ENCODE data around the gene CD209.

DNA sequence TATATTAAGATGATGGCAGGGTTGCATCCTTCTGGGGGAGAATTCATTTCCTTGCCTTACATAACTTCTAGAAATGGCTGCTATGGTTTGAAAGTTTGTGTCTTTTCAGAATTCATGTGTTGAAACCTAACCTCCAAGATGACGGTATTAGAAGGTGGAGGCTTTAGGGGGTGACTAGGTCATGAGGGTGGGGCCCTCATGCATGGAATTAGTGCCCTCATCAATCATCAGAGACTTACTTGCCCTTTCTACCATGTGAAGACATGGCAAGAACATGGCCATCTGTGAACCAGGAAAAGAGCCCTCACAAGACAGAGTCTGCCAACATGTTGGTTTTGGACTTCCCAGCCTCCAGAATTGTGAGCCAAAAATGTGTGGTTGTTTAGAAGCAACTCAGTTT, 30.6 kb downstream of the CD209 start:
- no peak for TF ChIP-seq RARB (CRISPR knock-in tag; IDR thresholded peaks at IDR 0.05)
- TF ChIP-seq ZC3H10 (CRISPR knock-in tag; IDR thresholded peaks at IDR 0.05), result no peak
- TF ChIP-seq, protein P1, sequence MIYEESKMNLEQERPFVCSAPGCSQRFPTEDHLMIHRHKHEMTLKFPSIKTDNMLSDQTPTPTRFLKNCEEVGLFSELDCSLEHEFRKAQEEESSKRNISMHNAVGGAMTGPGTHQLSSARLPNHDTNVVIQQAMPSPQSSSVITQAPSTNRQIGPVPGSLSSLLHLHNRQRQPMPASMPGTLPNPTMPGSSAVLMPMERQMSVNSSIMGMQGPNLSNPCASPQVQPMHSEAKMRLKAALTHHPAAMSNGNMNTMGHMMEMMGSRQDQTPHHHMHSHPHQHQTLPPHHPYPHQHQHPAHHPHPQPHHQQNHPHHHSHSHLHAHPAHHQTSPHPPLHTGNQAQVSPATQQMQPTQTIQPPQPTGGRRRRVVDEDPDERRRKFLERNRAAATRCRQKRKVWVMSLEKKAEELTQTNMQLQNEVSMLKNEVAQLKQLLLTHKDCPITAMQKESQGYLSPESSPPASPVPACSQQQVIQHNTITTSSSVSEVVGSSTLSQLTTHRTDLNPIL (CRISPR knock-in tag; IDR thresholded peaks at IDR 0.05; ENCODE audit: low read depth), result no peak
- TF ChIP-seq, protein P2, sequence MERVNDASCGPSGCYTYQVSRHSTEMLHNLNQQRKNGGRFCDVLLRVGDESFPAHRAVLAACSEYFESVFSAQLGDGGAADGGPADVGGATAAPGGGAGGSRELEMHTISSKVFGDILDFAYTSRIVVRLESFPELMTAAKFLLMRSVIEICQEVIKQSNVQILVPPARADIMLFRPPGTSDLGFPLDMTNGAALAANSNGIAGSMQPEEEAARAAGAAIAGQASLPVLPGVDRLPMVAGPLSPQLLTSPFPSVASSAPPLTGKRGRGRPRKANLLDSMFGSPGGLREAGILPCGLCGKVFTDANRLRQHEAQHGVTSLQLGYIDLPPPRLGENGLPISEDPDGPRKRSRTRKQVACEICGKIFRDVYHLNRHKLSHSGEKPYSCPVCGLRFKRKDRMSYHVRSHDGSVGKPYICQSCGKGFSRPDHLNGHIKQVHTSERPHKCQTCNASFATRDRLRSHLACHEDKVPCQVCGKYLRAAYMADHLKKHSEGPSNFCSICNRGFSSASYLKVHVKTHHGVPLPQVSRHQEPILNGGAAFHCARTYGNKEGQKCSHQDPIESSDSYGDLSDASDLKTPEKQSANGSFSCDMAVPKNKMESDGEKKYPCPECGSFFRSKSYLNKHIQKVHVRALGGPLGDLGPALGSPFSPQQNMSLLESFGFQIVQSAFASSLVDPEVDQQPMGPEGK (CRISPR knock-in tag; IDR thresholded peaks at IDR 0.05; ENCODE audit: borderline replicate concordance), result no peak
- no peak for TF ChIP-seq ZNF565 (CRISPR knock-in tag; conservative IDR thresholded peaks at IDR 0.05; ENCODE audit: low read depth)
- TF ChIP-seq ISL1 (CRISPR knock-in tag; IDR thresholded peaks at IDR 0.05), result no peak
- no peak for TF ChIP-seq ZFP30 (CRISPR knock-in tag; IDR thresholded peaks at IDR 0.05)
- TF ChIP-seq, protein P3, sequence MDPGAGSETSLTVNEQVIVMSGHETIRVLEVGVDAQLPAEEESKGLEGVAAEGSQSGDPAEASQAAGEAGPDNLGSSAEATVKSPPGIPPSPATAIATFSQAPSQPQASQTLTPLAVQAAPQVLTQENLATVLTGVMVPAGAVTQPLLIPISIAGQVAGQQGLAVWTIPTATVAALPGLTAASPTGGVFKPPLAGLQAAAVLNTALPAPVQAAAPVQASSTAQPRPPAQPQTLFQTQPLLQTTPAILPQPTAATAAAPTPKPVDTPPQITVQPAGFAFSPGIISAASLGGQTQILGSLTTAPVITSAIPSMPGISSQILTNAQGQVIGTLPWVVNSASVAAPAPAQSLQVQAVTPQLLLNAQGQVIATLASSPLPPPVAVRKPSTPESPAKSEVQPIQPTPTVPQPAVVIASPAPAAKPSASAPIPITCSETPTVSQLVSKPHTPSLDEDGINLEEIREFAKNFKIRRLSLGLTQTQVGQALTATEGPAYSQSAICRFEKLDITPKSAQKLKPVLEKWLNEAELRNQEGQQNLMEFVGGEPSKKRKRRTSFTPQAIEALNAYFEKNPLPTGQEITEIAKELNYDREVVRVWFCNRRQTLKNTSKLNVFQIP (CRISPR knock-in tag; IDR thresholded peaks at IDR 0.05; ENCODE audit: borderline replicate concordance, low read depth), result no peak
